GM03348 (cell line): Measurements from ENCODE around the gene BBIP1.
"Not testable (repeated sequence)": the region's sequence is repeated elsewhere in the genome, so short reads cannot be mapped to it uniquely, and the experiment has no call there.

ENCODE experiments used
- DNase-seq: peaks from one replicate; pipeline ENCODE4 v3.0.0; 2012; ENCODE audit warnings: low spot score

Gene BBIP1

GRCh38 chr10:110919971-110920881, 1.2 kb upstream of the BBIP1 start:
- DNase-seq: peak; percentile 33

- DNase-seq: peak; percentile 95
Observed at GRCh38 chr10:110919349-110919931, 460 bp upstream of the BBIP1 start, which contains the start of gene SHOC2. TSS of gene SHOC2 (plus strand) at chr10:110919604. CDS start at chr10:110964359, 44,755 bp downstream.

- DNase-seq: peak; percentile 96
Observed at GRCh38 chr10:110918269-110918642, 724 bp downstream of the BBIP1 start.

- DNase-seq: peak; percentile 52
Observed at GRCh38 chr10:110916554-110917346, 2.2 kb downstream of the BBIP1 start.

GRCh38 chr10:110915600-110915999, 3.4 kb downstream of the BBIP1 start:
- not testable (repeated sequence) for DNase-seq

- DNase-seq: no peak
Observed at GRCh38 chr10:110915035-110915434, 3.9 kb downstream of the BBIP1 start.

- DNase-seq: no peak
Observed at GRCh38 chr10:110914431-110914830, 4.5 kb downstream of the BBIP1 start.

- DNase-seq: peak; percentile 47
Observed at GRCh38 chr10:110912374-110912773, 6.6 kb downstream of the BBIP1 start.

GRCh38 chr10:110910138-110910537, 8.8 kb downstream of the BBIP1 start:
- DNase-seq: no peak

- DNase-seq: no peak
Observed at GRCh38 chr10:110903280-110904278, 15.4 kb downstream of the BBIP1 start.

GRCh38 chr10:110901954-110902819, 16.8 kb downstream of the BBIP1 start:
- peak; percentile 47 for DNase-seq

GRCh38 chr10:110900983-110901382, 18.0 kb downstream of the BBIP1 start:
- no peak for DNase-seq

GRCh38 chr10:110898391-110898790, 20.6 kb downstream of the BBIP1 start:
- DNase-seq: no peak

GRCh38 chr10:110897184-110897583, 21.8 kb downstream of the BBIP1 start:
- DNase-seq: no peak

GRCh38 chr10:110893559-110894179, 25.3 kb downstream of the BBIP1 start:
- DNase-seq: peak; percentile 36

GRCh38 chr10:110892602-110893288, 26.2 kb downstream of the BBIP1 start:
- DNase-seq: no peak

GRCh38 chr10:110887560-110887959, 31.4 kb downstream of the BBIP1 start:
- DNase-seq: no peak

GRCh38 chr10:110885932-110886674, 32.9 kb downstream of the BBIP1 start:
- no peak for DNase-seq
